Measurements from ENCODE around the gene HOXA7. TPM values are rescaled to one million over a fixed set of nuclear protein-coding genes. Genes with fewer than 3 reads are reported as not detected.

Gene HOXA7
- total RNA-seq, 2 donors from 2014 or later: not detected

- H3K9me3 ChIP-seq (ENCODE audit: control insufficient read depth, low read length, poor library complexity, severe bottlenecking): peaks cover 2% of the 10 kb centered on the region
- Mint-ChIP-seq H3K27me3 (peaks cover 79% of the 10 kb centered on the region), H3K27ac (no peak overlapping the region), H3K36me3 (ENCODE audit: low read depth) (no peaks in the 10 kb centered on the region), H3K4me1 (peaks cover 6% of the 10 kb centered on the region), H3K4me3 (no peak overlapping the region)
- ATAC-seq (no peak), DNase-seq (no peak)
Measured at GRCh38 chr7:27137640-27138315, 18.7 kb downstream of the HOXA7 start.

- peaks cover 2% of the 10 kb centered on the region for H3K4me1 Mint-ChIP-seq
- no peak overlapping the region for H3K27ac Mint-ChIP-seq
- no peaks in the 10 kb centered on the region for H3K36me3 Mint-ChIP-seq (ENCODE audit: low read depth)
- peaks cover 73% of the 10 kb centered on the region for H3K27me3 Mint-ChIP-seq
- ATAC-seq (no peak), DNase-seq (no peak)
- H3K4me3 Mint-ChIP-seq: no peak overlapping the region
- H3K9me3 ChIP-seq (ENCODE audit: control insufficient read depth, low read length, poor library complexity, severe bottlenecking): peaks cover 2% of the 10 kb centered on the region
Measured at GRCh38 chr7:27134392-27134791, 22.1 kb downstream of the HOXA7 start.

- H3K36me3 Mint-ChIP-seq (ENCODE audit: low read depth): no peaks in the 10 kb centered on the region
- H3K27ac Mint-ChIP-seq: no peak overlapping the region
- DNase-seq: no peak
- peaks cover 77% of the 10 kb centered on the region for H3K27me3 Mint-ChIP-seq
- H3K9me3 ChIP-seq (ENCODE audit: control insufficient read depth, low read length, poor library complexity, severe bottlenecking): peaks cover 2% of the 10 kb centered on the region
- H3K4me1 Mint-ChIP-seq: peaks cover 2% of the 10 kb centered on the region
- ATAC-seq: no peak
- no peak overlapping the region for H3K4me3 Mint-ChIP-seq
Measured at GRCh38 chr7:27133409-27134231, 22.9 kb downstream of the HOXA7 start.

GRCh38 chr7:27132978-27133377 is 23.5 kb downstream of the HOXA7 start:
- Mint-ChIP-seq H3K36me3 (ENCODE audit: low read depth) (no peaks in the 10 kb centered on the region), H3K4me1 (peaks cover 2% of the 10 kb centered on the region), H3K27ac (no peak overlapping the region), H3K27me3 (peaks cover 77% of the 10 kb centered on the region), H3K4me3 (no peak overlapping the region)
- H3K9me3 ChIP-seq (ENCODE audit: control insufficient read depth, low read length, poor library complexity, severe bottlenecking): peaks cover 2% of the 10 kb centered on the region
- no peak for DNase-seq
- no peak for ATAC-seq

- no peak overlapping the region for H3K4me3 Mint-ChIP-seq
Measured at GRCh38 chr7:27132214-27132613, 24.3 kb downstream of the HOXA7 start.

GRCh38 chr7:27131390-27131819 is 25.1 kb downstream of the HOXA7 start:
- Mint-ChIP-seq H3K27me3 (peaks cover 77% of the 10 kb centered on the region), H3K4me3 (peak overlapping the region; percentile 75), H3K4me1 (peaks cover 2% of the 10 kb centered on the region), H3K27ac (no peak overlapping the region), H3K36me3 (ENCODE audit: low read depth) (no peaks in the 10 kb centered on the region)
- ATAC-seq (no peak), DNase-seq (no peak)
- no peaks in the 10 kb centered on the region for H3K9me3 ChIP-seq (ENCODE audit: control insufficient read depth, low read length, poor library complexity, severe bottlenecking)

More at GRCh38 chr7:27132214-27132613, 24.3 kb downstream of the HOXA7 start:
- no peak for DNase-seq
- no peak for ATAC-seq
- peaks cover 1% of the 10 kb centered on the region for H3K9me3 ChIP-seq (ENCODE audit: control insufficient read depth, low read length, poor library complexity, severe bottlenecking)
- Mint-ChIP-seq H3K36me3 (ENCODE audit: low read depth) (no peaks in the 10 kb centered on the region), H3K4me1 (peaks cover 2% of the 10 kb centered on the region), H3K27ac (no peak overlapping the region), H3K27me3 (peaks cover 77% of the 10 kb centered on the region)

GRCh38 chr7:27130540-27131389 is 25.7 kb downstream of the HOXA7 start, which contains the start of gene HOXA4:
TSS of gene HOXA4 (minus strand) at chr7:27130757. CDS start at chr7:27130733, 24 bp downstream.
- H3K9me3 ChIP-seq (ENCODE audit: control insufficient read depth, low read length, poor library complexity, severe bottlenecking): no peaks in the 10 kb centered on the region
- Mint-ChIP-seq H3K4me1 (peaks cover 2% of the 10 kb centered on the region), H3K27ac (no peak within 1 kb of the TSS), H3K4me3 (peak within 1 kb of the TSS; percentile 75), H3K36me3 (ENCODE audit: low read depth) (no peaks in the 10 kb centered on the region), H3K27me3 (peaks cover 77% of the 10 kb centered on the region)
- DNase-seq (peak; percentile 62 to 66 (median 66)), ATAC-seq (peak; percentile 94)

GRCh38 chr7:27129729-27130539 is 26.5 kb downstream of the HOXA7 start:
- Mint-ChIP-seq H3K27ac (no peak overlapping the region), H3K4me3 (peak overlapping the region; percentile 75), H3K27me3 (peaks cover 77% of the 10 kb centered on the region), H3K36me3 (ENCODE audit: low read depth) (no peaks in the 10 kb centered on the region), H3K4me1 (no peaks in the 10 kb centered on the region)
- ATAC-seq: peak; percentile 39
- DNase-seq: no peak
- H3K9me3 ChIP-seq (ENCODE audit: control insufficient read depth, low read length, poor library complexity, severe bottlenecking): peaks cover 2% of the 10 kb centered on the region

GRCh38 chr7:27128776-27129728 is 27.4 kb downstream of the HOXA7 start:
- DNase-seq (no peak), ATAC-seq (no peak)
- Mint-ChIP-seq H3K36me3 (ENCODE audit: low read depth) (no peaks in the 10 kb centered on the region), H3K4me3 (no peak overlapping the region), H3K27me3 (peaks cover 77% of the 10 kb centered on the region), H3K27ac (no peak overlapping the region), H3K4me1 (no peaks in the 10 kb centered on the region)
- H3K9me3 ChIP-seq (ENCODE audit: control insufficient read depth, low read length, poor library complexity, severe bottlenecking): peaks cover 2% of the 10 kb centered on the region

GRCh38 chr7:27128034-27128433 is 28.4 kb downstream of the HOXA7 start:
- H3K9me3 ChIP-seq (ENCODE audit: control insufficient read depth, low read length, poor library complexity, severe bottlenecking): peaks cover 2% of the 10 kb centered on the region
- Mint-ChIP-seq H3K4me3 (no peak overlapping the region), H3K36me3 (ENCODE audit: low read depth) (no peaks in the 10 kb centered on the region), H3K27me3 (peaks cover 77% of the 10 kb centered on the region), H3K27ac (no peak overlapping the region), H3K4me1 (no peaks in the 10 kb centered on the region)
- no peak for DNase-seq
- ATAC-seq: no peak

- no peak for ATAC-seq
- Mint-ChIP-seq H3K4me3 (no peak overlapping the region), H3K36me3 (ENCODE audit: low read depth) (no peaks in the 10 kb centered on the region), H3K27ac (no peak overlapping the region), H3K4me1 (no peaks in the 10 kb centered on the region), H3K27me3 (peaks cover 70% of the 10 kb centered on the region)
- no peak for DNase-seq
- peaks cover 2% of the 10 kb centered on the region for H3K9me3 ChIP-seq (ENCODE audit: control insufficient read depth, low read length, poor library complexity, severe bottlenecking)
Measured at GRCh38 chr7:27126596-27127327, 29.7 kb downstream of the HOXA7 start.
